ENCODE results near the gene NOP16.

DNA sequence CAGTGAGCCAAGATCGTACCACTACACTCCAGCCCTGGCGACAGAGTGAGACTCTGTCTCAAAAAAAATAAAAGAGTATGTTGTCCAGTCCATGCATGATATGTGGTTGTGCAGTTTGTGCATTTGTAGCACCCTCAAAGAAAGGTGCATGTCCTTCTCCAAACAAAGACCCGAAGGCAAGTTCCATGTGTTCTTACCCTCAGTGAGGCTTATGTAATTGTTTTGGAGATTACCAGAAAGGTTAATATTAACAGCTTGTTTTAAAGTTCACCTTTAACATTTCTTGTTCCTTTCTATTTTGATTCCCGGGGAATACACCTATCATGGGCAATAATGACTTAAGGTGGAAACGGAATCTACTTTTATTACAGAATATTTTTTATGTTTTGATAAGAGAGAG, 49.1 kb downstream of the NOP16 start:
- TF ChIP-seq, protein P1, sequence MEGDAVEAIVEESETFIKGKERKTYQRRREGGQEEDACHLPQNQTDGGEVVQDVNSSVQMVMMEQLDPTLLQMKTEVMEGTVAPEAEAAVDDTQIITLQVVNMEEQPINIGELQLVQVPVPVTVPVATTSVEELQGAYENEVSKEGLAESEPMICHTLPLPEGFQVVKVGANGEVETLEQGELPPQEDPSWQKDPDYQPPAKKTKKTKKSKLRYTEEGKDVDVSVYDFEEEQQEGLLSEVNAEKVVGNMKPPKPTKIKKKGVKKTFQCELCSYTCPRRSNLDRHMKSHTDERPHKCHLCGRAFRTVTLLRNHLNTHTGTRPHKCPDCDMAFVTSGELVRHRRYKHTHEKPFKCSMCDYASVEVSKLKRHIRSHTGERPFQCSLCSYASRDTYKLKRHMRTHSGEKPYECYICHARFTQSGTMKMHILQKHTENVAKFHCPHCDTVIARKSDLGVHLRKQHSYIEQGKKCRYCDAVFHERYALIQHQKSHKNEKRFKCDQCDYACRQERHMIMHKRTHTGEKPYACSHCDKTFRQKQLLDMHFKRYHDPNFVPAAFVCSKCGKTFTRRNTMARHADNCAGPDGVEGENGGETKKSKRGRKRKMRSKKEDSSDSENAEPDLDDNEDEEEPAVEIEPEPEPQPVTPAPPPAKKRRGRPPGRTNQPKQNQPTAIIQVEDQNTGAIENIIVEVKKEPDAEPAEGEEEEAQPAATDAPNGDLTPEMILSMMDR (IDR thresholded peaks at IDR 0.05 in 4 of 5, conservative IDR thresholded peaks at IDR 0.05 in 1 of 5): no peak
- TF ChIP-seq POLR2A (IDR thresholded peaks at IDR 0.05): no peak

Data from gastrocnemius medialis (tissue), 4 donors.